SH-SY5Y (cell line): ENCODE measurements around the gene ACP5.

Experiments
- GATA2 ChIP-seq: IDR thresholded peaks from 2 replicates; pipeline ENCODE4 v1.6.1; 2011; ENCODE audit warnings: mild to moderate bottlenecking, low read depth, low read length
- GATA3 ChIP-seq: IDR thresholded peaks from 2 replicates; pipeline ENCODE4 v1.6.1; 2011; ENCODE audit warnings: low read depth, mild to moderate bottlenecking, low read length, moderate library complexity

DNA sequence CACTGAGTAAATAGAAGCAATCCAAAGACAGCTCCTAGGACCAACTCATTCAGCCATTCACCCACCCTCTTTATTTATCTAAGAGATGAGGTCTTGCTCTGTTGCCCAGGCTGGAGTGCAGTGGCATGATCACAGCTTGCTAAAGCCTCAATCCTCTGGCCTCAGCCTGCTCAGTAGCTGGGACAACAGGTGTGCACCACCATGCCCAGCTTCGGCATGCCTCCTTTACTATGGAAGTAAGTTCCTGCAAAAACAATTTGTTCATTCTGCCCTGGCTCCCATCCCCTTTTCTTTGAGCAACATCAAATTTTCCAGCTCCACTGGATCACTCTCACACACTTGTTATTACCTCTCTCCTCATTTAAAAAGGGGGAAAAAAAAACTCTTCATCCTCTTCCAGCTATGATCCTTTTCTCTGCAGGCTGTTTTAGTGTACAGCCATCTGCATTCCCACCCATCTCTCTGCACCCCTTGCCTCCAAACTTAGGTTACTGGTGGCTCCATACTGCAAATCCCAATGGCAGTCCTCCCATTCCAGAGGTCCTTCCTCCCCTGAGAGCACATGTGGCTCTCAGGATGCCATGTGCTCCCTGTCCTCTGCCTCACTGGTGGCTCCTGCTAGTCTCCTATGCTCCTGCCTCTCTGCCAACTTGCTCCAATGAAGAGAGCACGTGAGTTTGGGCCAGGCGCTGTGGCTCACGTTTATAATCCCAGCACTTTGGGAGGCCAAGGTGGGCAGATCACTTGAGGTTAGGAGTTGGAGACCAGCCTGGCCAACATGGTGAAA lies 20.6 kb downstream of the ACP5 start:
- TF ChIP-seq GATA2 (no peak), GATA3 (no peak)
